NCI-H1694 treated with DMSO at 0.1 percent for 48 hours (cell line): ENCODE results near the gene MID1.
"Not testable (repeated sequence)": the region's sequence is repeated elsewhere in the genome, so short reads cannot be mapped to it uniquely, and the experiment has no call there.

Experiments used
- DNase-seq: peaks from one replicate; lab custom pipeline; 2025; lab: John Stamatoyannopoulos, UW

MID1 gene

DNA sequence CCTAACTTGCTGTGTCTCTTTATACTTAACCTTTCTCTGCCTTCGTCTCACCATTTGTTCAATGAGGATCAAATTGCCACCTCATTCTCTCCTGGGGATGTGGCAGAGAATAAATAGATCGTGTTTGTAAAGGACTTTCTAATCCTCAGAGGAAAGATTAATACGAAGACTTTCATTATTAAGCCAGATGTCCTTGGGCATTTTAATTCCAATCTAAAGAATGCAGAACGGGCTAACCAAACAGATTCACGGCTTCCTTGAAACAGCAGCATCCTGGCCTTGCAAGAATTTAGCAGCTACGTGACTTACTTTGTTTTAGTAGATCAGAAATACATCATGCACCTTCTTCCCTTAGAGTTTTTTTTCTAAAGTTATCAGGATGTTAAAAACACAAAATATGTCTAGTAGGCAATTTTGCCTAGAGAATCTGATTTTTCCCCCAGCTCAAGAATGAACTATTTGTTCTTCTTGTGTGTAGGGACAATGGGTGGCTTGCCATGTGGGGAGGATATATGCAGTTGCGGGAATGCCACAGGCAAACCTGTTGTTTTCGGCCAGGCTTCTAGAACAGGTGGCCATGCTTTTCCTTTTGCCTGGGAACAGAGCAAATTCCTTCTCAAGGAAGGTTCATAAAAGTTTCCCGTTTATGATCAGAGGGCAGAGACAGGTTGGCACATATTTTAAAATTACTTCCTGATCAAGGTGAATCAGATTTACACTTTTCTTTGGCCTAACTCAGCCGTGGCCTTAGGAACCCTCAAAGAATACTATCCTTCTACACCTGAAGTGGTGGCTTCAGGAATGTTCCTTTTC lies 3.0 kb downstream of the MID1 start:
- no peak for DNase-seq

DNA sequence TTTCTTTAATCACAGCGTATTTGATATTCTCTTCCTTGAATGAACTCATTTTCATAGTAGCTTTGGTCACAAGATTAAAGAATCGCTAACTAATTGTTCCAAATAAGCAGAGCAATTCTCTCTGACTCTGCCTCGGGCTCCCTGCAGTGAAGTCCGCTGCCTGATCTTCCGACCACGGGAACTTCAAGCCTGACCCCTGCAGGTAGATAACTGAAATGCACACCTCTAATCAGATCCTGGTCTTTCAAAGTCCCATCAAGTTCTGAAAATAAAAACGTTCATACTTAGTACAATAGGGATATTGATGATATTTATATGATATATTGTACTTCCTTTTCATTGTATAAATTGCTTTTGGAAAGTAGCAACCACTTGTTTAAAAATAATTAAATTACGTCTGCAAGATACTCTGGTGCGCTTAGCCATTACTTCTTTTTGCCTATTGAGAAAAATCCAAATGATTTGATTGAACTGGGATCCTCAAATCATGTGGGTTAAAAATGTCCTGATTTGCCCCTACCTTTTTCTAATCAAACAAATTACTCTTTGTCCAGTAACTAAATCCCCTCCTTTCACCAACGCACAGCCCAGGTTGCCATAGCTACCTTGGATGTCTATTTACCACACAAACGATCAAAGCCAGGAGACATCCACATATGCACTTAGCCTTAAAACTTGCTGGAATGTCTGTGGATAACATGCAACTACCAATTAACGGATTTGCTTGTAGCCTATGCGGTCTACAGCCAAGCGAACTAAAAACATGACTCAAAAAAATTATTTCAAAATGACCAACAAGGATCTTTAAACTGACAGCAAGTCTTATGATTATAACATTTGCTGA lies 4.2 kb downstream of the MID1 start:
- DNase-seq, result peak; percentile 1

GRCh38 chrX:10612215-10612614 lies 8.2 kb downstream of the MID1 start:
- DNase-seq, result no peak

DNA sequence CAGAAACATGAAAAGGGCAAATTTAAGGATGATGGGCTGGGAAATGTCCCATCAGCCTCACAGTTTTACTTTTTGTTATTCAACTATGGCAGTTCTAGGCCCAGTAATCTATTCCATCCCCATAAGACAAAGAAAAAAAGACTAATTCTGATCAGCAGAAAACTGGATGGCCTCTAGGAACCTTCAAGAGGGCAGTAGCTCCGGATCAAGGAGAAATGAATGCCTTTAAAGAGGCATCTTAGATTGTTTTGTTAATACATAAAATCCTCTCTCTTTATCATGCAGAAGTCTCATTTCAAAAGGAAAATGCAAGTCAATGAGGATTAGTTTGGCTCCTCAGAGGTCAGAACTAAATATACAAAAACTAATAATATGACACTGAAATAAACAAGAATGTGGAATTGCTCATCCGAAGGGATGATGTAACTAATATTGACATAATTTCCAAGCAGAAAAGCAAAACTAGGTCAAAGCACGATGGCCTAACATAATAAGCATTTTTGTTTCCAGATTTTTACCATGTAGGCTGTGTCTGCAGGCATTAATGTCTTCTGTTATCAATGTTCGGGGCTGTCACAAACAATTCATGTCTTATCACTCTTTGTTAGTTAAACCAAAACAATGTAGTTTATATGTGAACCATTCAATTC lies 8.8 kb downstream of the MID1 start:
- no peak for DNase-seq

DNA sequence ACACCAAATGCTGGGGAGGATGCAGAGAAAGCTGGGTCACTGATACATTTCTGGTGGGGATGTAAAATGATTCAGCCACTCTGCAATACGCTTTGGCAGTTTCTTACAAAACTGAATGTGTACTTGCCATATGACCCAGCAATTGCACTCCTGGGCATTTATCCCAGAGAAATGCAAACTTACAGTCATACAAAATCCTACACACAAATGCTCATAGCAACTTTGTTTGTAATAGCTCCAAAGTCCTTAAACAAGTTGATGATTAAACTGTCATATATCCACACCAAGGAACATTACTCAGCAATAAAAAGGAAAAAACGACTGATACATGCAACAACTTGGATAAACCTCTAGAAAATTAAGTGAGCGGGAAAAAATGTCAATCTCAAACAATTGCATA lies 12.3 kb downstream of the MID1 start:
- DNase-seq, result no peak

DNA sequence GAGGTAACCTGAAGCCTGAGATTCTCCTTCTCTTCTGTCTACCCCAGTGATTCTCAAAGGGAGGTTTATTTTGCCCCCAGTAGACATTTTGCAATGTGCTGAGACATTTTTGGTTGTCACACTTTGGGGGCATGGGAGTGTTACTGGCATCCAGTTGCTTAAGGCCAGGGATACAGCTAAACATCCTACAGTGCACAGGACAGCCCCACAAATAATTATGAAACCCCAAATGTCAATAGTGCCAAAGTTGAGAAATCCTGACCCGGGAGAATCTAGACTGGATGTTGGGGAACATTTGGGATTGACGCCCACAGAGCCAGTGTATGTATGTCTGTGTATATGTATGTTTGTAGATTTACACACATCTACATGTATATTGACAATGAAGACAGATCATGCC lies 13.2 kb downstream of the MID1 start:
- DNase-seq, result no peak

- no peak for DNase-seq
Measured at GRCh38 chrX:10603612-10604011, 16.8 kb downstream of the MID1 start.

DNA sequence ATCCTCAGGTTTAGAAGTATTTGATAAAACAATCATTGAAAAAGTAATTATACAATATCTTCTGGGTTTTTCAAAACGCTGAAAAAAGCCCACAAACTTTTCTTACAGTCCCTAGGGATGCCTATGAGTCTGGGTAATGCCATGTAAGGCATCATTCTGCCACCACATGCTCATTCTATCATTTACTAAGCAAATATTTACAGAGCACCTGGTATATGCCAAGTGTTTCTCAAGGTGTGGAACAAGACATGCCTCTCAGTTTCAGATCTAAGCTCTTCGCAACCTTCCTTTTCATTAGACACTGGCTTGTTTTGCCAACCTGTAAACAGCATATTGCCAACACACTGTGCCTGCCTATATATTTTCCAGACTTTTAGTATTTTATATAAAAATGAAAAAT lies 17.7 kb downstream of the MID1 start:
- no peak for DNase-seq

GRCh38 chrX:10600479-10600878 lies 19.9 kb downstream of the MID1 start:
- DNase-seq, result no peak

- DNase-seq, result no peak
Measured at GRCh38 chrX:10598540-10598939, 21.8 kb downstream of the MID1 start.

GRCh38 chrX:10597871-10598270 lies 22.5 kb downstream of the MID1 start:
- DNase-seq, result no peak

DNA sequence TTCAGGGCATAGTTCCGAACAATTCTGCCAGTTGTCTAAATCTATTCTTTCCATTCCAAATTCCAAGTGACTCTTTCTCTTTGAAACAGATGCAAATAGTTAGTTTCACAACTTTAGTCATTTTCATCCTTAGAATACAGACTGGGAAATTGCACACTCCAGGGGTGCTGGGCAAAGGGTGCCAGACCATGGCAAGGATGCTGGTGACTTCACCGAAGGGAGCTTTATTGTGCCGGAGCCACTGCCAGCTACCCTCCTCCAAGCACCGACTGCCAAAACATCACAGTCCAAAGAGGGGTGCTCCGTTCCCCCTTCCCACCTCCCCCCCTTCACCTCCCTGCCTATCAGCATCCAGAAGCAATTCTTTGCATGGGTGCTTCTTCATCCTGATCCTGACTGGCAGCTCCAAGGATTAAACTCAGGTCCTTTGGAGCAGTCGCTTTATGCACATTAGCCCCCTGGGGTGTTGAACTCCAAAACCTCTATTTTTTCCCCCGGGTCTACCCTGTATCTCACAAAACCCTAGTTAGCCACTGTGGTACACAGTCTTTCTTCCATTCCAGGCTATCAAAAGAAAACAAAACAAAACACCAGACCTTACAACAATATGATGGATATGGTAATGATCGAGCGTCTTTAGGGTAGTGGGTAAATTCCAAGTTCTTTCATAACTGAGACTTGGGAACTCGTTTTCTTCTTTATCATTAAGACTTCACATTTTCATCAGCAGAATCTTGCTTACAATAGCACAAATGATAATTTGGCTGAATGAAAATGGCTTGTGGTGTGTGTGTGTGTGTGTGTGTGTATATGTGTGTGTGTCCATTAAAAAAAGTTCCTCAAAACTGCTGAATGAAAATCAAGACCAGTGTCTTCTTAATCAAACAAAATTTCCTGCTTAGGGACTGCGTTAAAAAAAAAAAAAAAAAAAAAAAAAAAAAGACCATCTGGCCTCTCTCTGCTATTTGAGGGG lies 28.7 kb downstream of the MID1 start:
- DNase-seq, result no peak

GRCh38 chrX:10589787-10590186 lies 30.6 kb downstream of the MID1 start:
- DNase-seq, result not testable (repeated sequence)

GRCh38 chrX:10589098-10589497 lies 31.3 kb downstream of the MID1 start:
- no peak for DNase-seq

DNA sequence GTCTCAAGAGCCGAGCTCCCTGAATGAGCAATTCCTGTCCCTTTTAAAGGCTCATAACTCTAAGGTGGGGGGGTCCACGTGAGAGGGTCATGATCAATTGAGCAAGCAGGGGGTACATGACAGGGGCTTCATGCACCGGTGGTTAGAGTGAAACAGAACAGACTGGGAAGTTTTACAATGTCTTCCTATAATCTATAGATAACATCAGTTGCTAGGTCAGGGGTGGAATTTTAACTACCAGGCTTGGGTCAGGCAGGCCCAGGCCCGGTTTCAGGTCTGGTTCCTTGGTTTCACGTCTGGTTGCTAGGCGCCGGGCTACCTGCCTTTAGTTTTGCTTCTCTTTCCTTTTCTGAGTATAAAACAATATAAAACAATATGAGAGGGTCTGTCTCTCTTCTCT lies 35.5 kb downstream of the MID1 start:
- not testable (repeated sequence) for DNase-seq

- no peak for DNase-seq
Measured at GRCh38 chrX:10582945-10583344, 37.4 kb downstream of the MID1 start.

DNA sequence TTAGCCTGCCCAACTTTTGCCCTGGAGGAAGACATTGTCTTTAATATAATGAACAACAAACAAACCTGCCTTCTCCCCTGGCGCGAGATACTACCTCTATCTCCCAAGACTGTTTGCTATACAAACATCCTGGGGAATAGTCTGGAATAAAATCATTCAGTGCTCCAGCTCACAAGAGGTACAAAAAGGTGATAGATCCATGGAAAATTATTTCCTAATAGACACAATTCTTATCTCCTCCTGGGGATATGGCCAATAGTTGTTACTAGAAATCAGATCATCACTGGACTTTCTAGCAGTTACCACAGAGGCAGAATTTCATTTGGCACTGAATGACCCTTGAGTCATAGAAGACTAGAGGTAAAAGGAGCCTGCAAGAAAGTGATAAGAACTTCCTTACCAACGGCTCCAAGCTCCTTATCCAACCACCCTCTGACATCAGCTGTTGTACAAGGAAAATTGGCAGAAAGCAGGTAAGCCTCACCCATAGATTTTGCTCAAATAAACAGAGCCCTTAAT lies 38.1 kb downstream of the MID1 start:
- no peak for DNase-seq

- no peak for DNase-seq
Measured at GRCh38 chrX:10579112-10580011, 41.0 kb downstream of the MID1 start.

GRCh38 chrX:10578527-10578926 lies 41.9 kb downstream of the MID1 start:
- DNase-seq, result no peak

- DNase-seq, result no peak
Measured at GRCh38 chrX:10577853-10578252, 42.5 kb downstream of the MID1 start.
